Measurements from ENCODE around the gene EFNB2.

The EFNB2 gene

GRCh38 chr13:106497079-106497478 is 38.4 kb downstream of the EFNB2 start:
- TF ChIP-seq ZNF548 (tag by site-specific recombination; IDR thresholded peaks at IDR 0.05) (no peak), GLI2 (tag by site-specific recombination; IDR thresholded peaks at IDR 0.05; ENCODE audit: borderline replicate concordance, low read depth) (no peak), ZNF146 (tag by site-specific recombination; IDR thresholded peaks at IDR 0.05) (no peak), SCRT2 (tag by site-specific recombination; IDR thresholded peaks at IDR 0.05) (no peak)
- Histone ChIP-seq H3K4me1 (ENCODE audit: control insufficient read depth, insufficient read depth, low read length) (peaks cover 38% of the 10 kb centered on the region), H3K9me3 (ENCODE audit: control insufficient read depth, insufficient read depth, low read depth, low read length) (no peaks in the 10 kb centered on the region), H3K4me3 (ENCODE audit: low read depth, low read length) (no peak overlapping the region), H3K36me3 (ENCODE audit: control insufficient read depth in 2 of 2, insufficient read depth in 1 of 2, low read length in 2 of 2) (peaks cover 6 to 49% of the 10 kb centered on the region in 2 experiments; a peak in 2 of 3 replicates), H3K27ac (ENCODE audit: extremely low read depth, low read depth, low read length) (no peak overlapping the region)
- ChIA-PET CTCF (no interaction called here), POLR2A (no interaction called here)

GRCh38 chr13:106496072-106496997 is 39.1 kb downstream of the EFNB2 start:
- ChIA-PET CTCF (no interaction called here), POLR2A (no interaction called here)
- Histone ChIP-seq H3K27ac (ENCODE audit: extremely low read depth, low read depth, low read length) (no peak overlapping the region), H3K9me3 (ENCODE audit: control insufficient read depth, insufficient read depth, low read depth, low read length) (no peaks in the 10 kb centered on the region), H3K4me3 (ENCODE audit: low read depth, low read length) (no peak overlapping the region), H3K4me1 (ENCODE audit: control insufficient read depth, insufficient read depth, low read length) (peaks cover 38% of the 10 kb centered on the region), H3K36me3 (ENCODE audit: control insufficient read depth in 2 of 2, insufficient read depth in 1 of 2, low read length in 2 of 2) (peaks cover 7 to 55% of the 10 kb centered on the region in 2 experiments; a peak in 2 of 3 replicates)
- TF ChIP-seq SCRT2 (tag by site-specific recombination; IDR thresholded peaks at IDR 0.05) (peak; percentile 58), ZNF391 (tag by site-specific recombination; IDR thresholded peaks at IDR 0.05; ENCODE audit: borderline replicate concordance, low read depth) (no peak)

DNA sequence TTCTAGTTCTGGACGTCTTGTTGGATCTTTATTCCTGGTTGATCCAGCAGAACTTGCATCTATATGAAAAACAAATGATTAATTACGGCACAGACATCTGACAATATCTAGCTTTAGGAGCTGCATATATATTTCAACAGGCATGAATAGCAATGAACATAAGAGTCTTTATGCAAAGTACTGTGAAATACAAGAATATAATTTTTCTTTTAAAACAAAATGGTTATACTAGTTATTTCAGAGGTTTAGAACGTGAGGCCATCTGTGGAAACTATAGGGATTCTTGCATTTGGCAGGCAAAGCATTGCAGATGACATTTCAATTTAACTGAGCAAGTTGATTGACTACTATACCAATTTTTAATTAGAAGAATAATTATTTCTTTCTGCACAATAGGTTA is 40.5 kb downstream of the EFNB2 start:
- H3K27ac ChIP-seq (ENCODE audit: extremely low read depth, low read depth, low read length) = no peak overlapping the region
- H3K4me3 ChIP-seq (ENCODE audit: low read depth, low read length) = no peak overlapping the region
- CTCF ChIA-PET = no interaction called here
- no peaks in the 10 kb centered on the region for H3K9me3 ChIP-seq (ENCODE audit: control insufficient read depth, insufficient read depth, low read depth, low read length)
- TF ChIP-seq ZNF610 (tag by site-specific recombination; IDR thresholded peaks at IDR 0.05; ENCODE audit: borderline replicate concordance) (no peak), ZNF529 (tag by site-specific recombination; IDR thresholded peaks at IDR 0.05; ENCODE audit: insufficient replicate concordance) (no peak), KLF1 (tag by site-specific recombination; IDR thresholded peaks at IDR 0.05) (no peak)
- POLR2A ChIA-PET = no interaction called here
- H3K36me3 ChIP-seq (ENCODE audit: control insufficient read depth in 2 of 2, insufficient read depth in 1 of 2, low read length in 2 of 2) = peaks cover 10 to 62% of the 10 kb centered on the region in 2 experiments; a peak in 2 of 3 replicates
- H3K4me1 ChIP-seq (ENCODE audit: control insufficient read depth, insufficient read depth, low read length) = peaks cover 31% of the 10 kb centered on the region

DNA sequence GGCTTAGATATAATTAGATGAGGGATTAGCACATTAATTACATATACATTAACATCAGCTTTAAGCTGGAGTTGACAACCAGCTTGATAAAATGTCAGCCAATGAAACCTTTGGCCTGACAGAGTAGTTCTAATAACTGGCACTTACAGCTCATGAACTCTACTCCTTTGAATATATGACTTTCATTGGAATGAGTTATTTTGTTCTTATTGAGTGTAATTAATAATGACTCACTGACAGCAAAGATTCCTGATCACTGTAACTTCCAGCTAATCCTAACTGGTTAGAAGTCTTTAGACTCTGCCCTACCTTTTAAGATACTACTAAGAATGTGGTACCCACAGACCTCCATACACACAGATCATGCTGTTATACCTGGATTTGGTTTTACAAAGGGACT is 41.0 kb downstream of the EFNB2 start:
- peaks cover 10 to 62% of the 10 kb centered on the region in 2 experiments; a peak in 2 of 3 replicates for H3K36me3 ChIP-seq (ENCODE audit: control insufficient read depth in 2 of 2, insufficient read depth in 1 of 2, low read length in 2 of 2)
- no peak overlapping the region for H3K4me3 ChIP-seq (ENCODE audit: low read depth, low read length)
- no peak overlapping the region for H3K27ac ChIP-seq (ENCODE audit: extremely low read depth, low read depth, low read length)
- peaks cover 29% of the 10 kb centered on the region for H3K4me1 ChIP-seq (ENCODE audit: control insufficient read depth, insufficient read depth, low read length)
- no peaks in the 10 kb centered on the region for H3K9me3 ChIP-seq (ENCODE audit: control insufficient read depth, insufficient read depth, low read depth, low read length)
- POLR2A ChIA-PET = no interaction called here
- CTCF ChIA-PET = interaction anchor here (0.6 kb wide), 1 partner anchor 11 kb away, joined by 3 read pairs; no protein-coding TSS in a partner anchor
- TF ChIP-seq ZNF416 (tag by site-specific recombination; IDR thresholded peaks at IDR 0.05) (no peak), ZNF776 (tag by site-specific recombination; IDR thresholded peaks at IDR 0.05; ENCODE audit: borderline replicate concordance) (no peak), ZNF670 (tag by site-specific recombination; IDR thresholded peaks at IDR 0.05; ENCODE audit: low read depth) (no peak), ZNF266 (tag by site-specific recombination; IDR thresholded peaks at IDR 0.05; ENCODE audit: low read depth) (no peak), ZNF645 (tag by site-specific recombination; IDR thresholded peaks at IDR 0.05) (no peak), ZNF23 (tag by site-specific recombination; IDR thresholded peaks at IDR 0.05; ENCODE audit: borderline replicate concordance) (no peak), ZNF837 (tag by site-specific recombination; IDR thresholded peaks at IDR 0.05) (no peak), ZNF449 (tag by site-specific recombination; IDR thresholded peaks at IDR 0.05) (no peak)
- TF ChIP-seq, protein P1, sequence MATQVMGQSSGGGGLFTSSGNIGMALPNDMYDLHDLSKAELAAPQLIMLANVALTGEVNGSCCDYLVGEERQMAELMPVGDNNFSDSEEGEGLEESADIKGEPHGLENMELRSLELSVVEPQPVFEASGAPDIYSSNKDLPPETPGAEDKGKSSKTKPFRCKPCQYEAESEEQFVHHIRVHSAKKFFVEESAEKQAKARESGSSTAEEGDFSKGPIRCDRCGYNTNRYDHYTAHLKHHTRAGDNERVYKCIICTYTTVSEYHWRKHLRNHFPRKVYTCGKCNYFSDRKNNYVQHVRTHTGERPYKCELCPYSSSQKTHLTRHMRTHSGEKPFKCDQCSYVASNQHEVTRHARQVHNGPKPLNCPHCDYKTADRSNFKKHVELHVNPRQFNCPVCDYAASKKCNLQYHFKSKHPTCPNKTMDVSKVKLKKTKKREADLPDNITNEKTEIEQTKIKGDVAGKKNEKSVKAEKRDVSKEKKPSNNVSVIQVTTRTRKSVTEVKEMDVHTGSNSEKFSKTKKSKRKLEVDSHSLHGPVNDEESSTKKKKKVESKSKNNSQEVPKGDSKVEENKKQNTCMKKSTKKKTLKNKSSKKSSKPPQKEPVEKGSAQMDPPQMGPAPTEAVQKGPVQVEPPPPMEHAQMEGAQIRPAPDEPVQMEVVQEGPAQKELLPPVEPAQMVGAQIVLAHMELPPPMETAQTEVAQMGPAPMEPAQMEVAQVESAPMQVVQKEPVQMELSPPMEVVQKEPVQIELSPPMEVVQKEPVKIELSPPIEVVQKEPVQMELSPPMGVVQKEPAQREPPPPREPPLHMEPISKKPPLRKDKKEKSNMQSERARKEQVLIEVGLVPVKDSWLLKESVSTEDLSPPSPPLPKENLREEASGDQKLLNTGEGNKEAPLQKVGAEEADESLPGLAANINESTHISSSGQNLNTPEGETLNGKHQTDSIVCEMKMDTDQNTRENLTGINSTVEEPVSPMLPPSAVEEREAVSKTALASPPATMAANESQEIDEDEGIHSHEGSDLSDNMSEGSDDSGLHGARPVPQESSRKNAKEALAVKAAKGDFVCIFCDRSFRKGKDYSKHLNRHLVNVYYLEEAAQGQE (tag by site-specific recombination; IDR thresholded peaks at IDR 0.05) = no peak
